ENCODE results near the gene TSFM. TPM values are rescaled to one million over a fixed set of nuclear protein-coding genes. Genes with fewer than 3 reads are reported as not detected.

TSFM gene
- total and polyA plus RNA-seq, 9 of the 15 experiments (the other 6 are each of a cell fraction or from before 2014, with no cell fraction given): 44.6 to 198 (median 60.2) TPM

GRCh38 chr12:57781244-57781643 is 1.3 kb upstream of the TSFM start:
- H3K4me3 ChIP-seq: no peak overlapping the region
- H3K4me1 ChIP-seq (replicated peaks in 1 of 2; ENCODE audit: control insufficient read depth in 2 of 2, insufficient read depth in 2 of 2, low read length in 2 of 2): peaks cover 8 to 12% of the 10 kb centered on the region in 2 experiments; a peak in 4 of 5 replicates
- no peaks in the 10 kb centered on the region for H4K20me1 ChIP-seq (replicated peaks; ENCODE audit: control insufficient read depth, insufficient read depth, low read length)
- H3K9me1 ChIP-seq (ENCODE audit: control insufficient read depth, insufficient read depth, low read length): no peaks in the 10 kb centered on the region
- TF ChIP-seq CEBPG (CRISPR knock-in tag; IDR thresholded peaks at IDR 0.05) (no peak), CEBPG (tag; conservative IDR thresholded peaks at IDR 0.05 in 1 of 2, IDR thresholded peaks at IDR 0.05 in 1 of 2) (0 out of 4 replicates have a peak, but pooled peaks of 1 of the 2 experiments have one; percentile 24), HMG20B (CRISPR knock-in tag; IDR thresholded peaks at IDR 0.05) (no peak)
- no peak overlapping the region for H3K9ac ChIP-seq (ENCODE audit: insufficient read depth in 1 of 2, low read depth in 2 of 2, low read length in 2 of 2)
- H3K27ac ChIP-seq (ENCODE audit: extremely low read depth, low read depth, low read length): peak overlapping the region; percentile 2; the same call in 1 of the 3 replicates
- H3K27me3 ChIP-seq (ENCODE audit: control insufficient read depth in 2 of 2, insufficient read depth in 2 of 2, low read length in 2 of 2): no peaks in the 10 kb centered on the region
- WGBS (ENCODE audit: insufficient coverage, low coverage, missing lambda C conversion rate): 87% methylated on average over 3 of the region's 3 CpGs
- POLR2A ChIA-PET: interaction anchor here (0.6 to 1.6 kb wide), 6 partner anchors 9 to 322 kb away, joined by 3 to 9 read pairs (median 3); partner anchors contain the start of genes EEF1AKMT3 and METTL1
- no peak overlapping the region for H2AFZ ChIP-seq (ENCODE audit: low read depth, low read length)
- intact Hi-C loops (cut with micrococcal nuclease) (no loop called here), in situ Hi-C loops (cut with MboI) (no loop called here)
- no peaks in the 10 kb centered on the region for H3K9me3 ChIP-seq (replicated peaks; ENCODE audit: control insufficient read depth, insufficient read depth, low read depth, low read length)
- H3K4me2 ChIP-seq (ENCODE audit: insufficient read depth, low read length): no peak overlapping the region
- no peak for FAIRE-seq
- CTCF ChIA-PET (ENCODE audit: low intra/inter-chr PET ratio): interaction anchor here (0.5 to 0.9 kb wide), 2 partner anchors 10 to 198 kb away, joined by 3 to 4 read pairs; partner anchors contain the start of gene METTL1
- H3K36me3 ChIP-seq (ENCODE audit: control insufficient read depth, insufficient read depth, low read length): peaks cover 32% of the 10 kb centered on the region
- DNase-seq (ENCODE audit: extremely low read depth in 1 of 4, low spot score in 3 of 4): no peak
- H3K79me2 ChIP-seq (ENCODE audit: control insufficient read depth, insufficient read depth, low read length): peaks cover 26% of the 10 kb centered on the region
- no TSS peak for BruUV-seq (replicated peaks)
- no peak for ATAC-seq

- Histone ChIP-seq H3K9ac (ENCODE audit: insufficient read depth in 1 of 2, low read depth in 2 of 2, low read length in 2 of 2) (peak overlapping the region in 1 of 2 experiments; percentile 89; a peak in 1 of 4 replicates), H4K20me1 (replicated peaks; ENCODE audit: control insufficient read depth, insufficient read depth, low read length) (no peaks in the 10 kb centered on the region), H3K4me1 (replicated peaks in 1 of 2; ENCODE audit: control insufficient read depth in 2 of 2, insufficient read depth in 2 of 2, low read length in 2 of 2) (peaks cover 8 to 12% of the 10 kb centered on the region in 2 experiments; a peak in 4 of 5 replicates), H3K27me3 (ENCODE audit: control insufficient read depth in 2 of 2, insufficient read depth in 2 of 2, low read length in 2 of 2) (no peaks in the 10 kb centered on the region), H3K9me3 (replicated peaks; ENCODE audit: control insufficient read depth, insufficient read depth, low read depth, low read length) (no peaks in the 10 kb centered on the region), H3K4me3 (no peak overlapping the region), H3K79me2 (ENCODE audit: control insufficient read depth, insufficient read depth, low read length) (peaks cover 28% of the 10 kb centered on the region), H3K36me3 (ENCODE audit: control insufficient read depth, insufficient read depth, low read length) (peaks cover 37% of the 10 kb centered on the region), H2AFZ (ENCODE audit: low read depth, low read length) (peak overlapping the region; percentile 86; the same call in 1 of the 2 replicates), H3K27ac (ENCODE audit: extremely low read depth, low read depth, low read length) (peak overlapping the region; percentile 55), H3K4me2 (ENCODE audit: insufficient read depth, low read length) (0 out of 2 replicates have a peak overlapping the region, but pooled peaks have one; percentile 96), H3K9me1 (ENCODE audit: control insufficient read depth, insufficient read depth, low read length) (no peaks in the 10 kb centered on the region)
- FAIRE-seq: peak; percentile 19
- 44% methylated on average over 2 of the region's 2 CpGs for WGBS (ENCODE audit: insufficient coverage, low coverage, missing lambda C conversion rate)
- TF ChIP-seq ILK (tag; IDR thresholded peaks at IDR 0.05; ENCODE audit: borderline replicate concordance, low read depth) (no peak), GTF2E2 (tag; IDR thresholded peaks at IDR 0.05) (peak; percentile 75; the same call in 1 of the 2 replicates)
- BruUV-seq (replicated peaks): no TSS peak
- in situ Hi-C loops (cut with MboI) (no loop called here), intact Hi-C loops (cut with micrococcal nuclease) (no loop called here)
- ChIA-PET CTCF (ENCODE audit: low intra/inter-chr PET ratio) (interaction anchor here (0.5 to 1.9 kb wide), 2 partner anchors 122 to 199 kb away, joined by 4 to 14 read pairs; no protein-coding TSS in a partner anchor), POLR2A (interaction anchor here (0.6 to 1.6 kb wide), 4 partner anchors 9 to 323 kb away, joined by 3 to 9 read pairs (median 3); partner anchors contain the start of genes EEF1AKMT3 and METTL1)
- no peak for DNase-seq (ENCODE audit: extremely low read depth in 1 of 4, low spot score in 3 of 4)
- no peak for ATAC-seq
These were observed 786 bp upstream of the TSFM start for GRCh38 chr12:57781801-57782200.

Measured in K562 (cell line).